ENCODE results near the gene PLCB4. TPM values are rescaled to one million over a fixed set of nuclear protein-coding genes. Genes with fewer than 3 reads are reported as not detected.
A peak's percentile ranks its signal among the peaks of the same experiment; 100 is the strongest.

The PLCB4 gene
- polyA plus RNA-seq, 3 donors, result not detected

DNA sequence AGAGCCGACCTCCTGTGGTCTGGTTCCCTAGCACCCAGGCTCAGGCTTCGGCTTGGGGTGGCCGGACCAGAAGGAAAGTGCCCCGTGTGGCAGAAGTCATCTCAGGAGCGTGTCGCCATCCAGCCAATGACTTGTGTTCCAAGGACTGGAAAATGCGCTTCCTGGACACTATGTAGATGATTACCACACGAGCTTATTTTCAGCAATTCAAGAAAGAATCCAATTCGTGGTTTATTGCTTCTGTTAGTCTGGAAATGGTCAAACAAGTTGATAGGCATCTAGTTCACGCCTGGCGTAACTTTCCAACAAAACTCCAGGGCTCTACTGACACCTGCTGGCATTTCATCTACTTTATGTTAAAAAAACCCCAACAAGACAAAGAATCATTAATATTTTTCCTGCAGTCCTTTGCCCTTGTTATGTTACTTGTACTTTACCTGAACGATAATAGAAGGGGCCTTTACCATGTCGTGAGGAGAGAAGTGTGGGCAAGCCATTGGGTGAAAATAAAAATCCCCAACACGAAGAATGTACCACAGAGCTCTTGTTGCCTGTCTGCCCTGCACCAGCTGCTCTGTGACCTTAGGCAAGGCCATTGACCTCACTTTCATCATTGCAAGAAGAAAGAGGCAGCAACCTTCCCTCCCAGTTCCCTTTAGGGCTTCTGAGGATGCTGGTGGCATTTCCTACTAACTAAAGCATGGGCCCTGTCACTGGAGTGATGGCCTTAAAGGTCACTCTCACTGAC lies 290.8 kb downstream of the PLCB4 start:
- peak in 1 of 3 donors; percentile 6 for DNase-seq
- Histone ChIP-seq H3K36me3 (replicated peaks in 1 of 2; ENCODE audit: control insufficient read depth in 1 of 2, insufficient read depth in 2 of 2, low read length in 2 of 2) (no peaks in the 10 kb centered on the region), H3K4me3 (replicated peaks in 1 of 3; ENCODE audit: low read depth in 2 of 3, low read length in 3 of 3) (no peak overlapping the region), H4K20me1 (ENCODE audit: insufficient read depth, low read length) (no peaks in the 10 kb centered on the region), H3K9ac (ENCODE audit: insufficient read depth, low read length, poor library complexity, severe bottlenecking) (no peak overlapping the region), H3K79me2 (ENCODE audit: insufficient read depth, low read length) (no peaks in the 10 kb centered on the region), H3K27ac (ENCODE audit: low read depth in 1 of 2, low read length in 2 of 2) (no peak overlapping the region), H3K27me3 (ENCODE audit: control insufficient read depth in 2 of 2, insufficient read depth in 2 of 2, low read length in 2 of 2) (no peaks in the 10 kb centered on the region), H3K9me3 (replicated peaks in 1 of 2; ENCODE audit: control insufficient read depth in 1 of 2, insufficient read depth in 1 of 2, low read length in 2 of 2) (no peaks in the 10 kb centered on the region), H2AFZ (ENCODE audit: insufficient read depth, low read depth, low read length, poor library complexity, severe bottlenecking) (peak overlapping the region; percentile 8), H3K4me1 (ENCODE audit: control insufficient read depth in 1 of 2, insufficient read depth in 2 of 2, low read length in 2 of 2) (no peaks in the 10 kb centered on the region), H3K4me2 (replicated peaks; ENCODE audit: extremely low read depth, low read length, poor library complexity, severe bottlenecking) (no peak overlapping the region)
- Mint-ChIP-seq H3K9me3 (no peaks in the 10 kb centered on the region), H3K4me3 (no peak overlapping the region), H3K27ac (peak overlapping the region in 1 of 7 donors; percentile 62), H3K27me3 (ENCODE audit: low read depth in 3 of 3) (peaks cover 0 to 1% (median 0%) of the 10 kb centered on the region in 3 donors), H3K4me1 (no peaks in the 10 kb centered on the region), H3K36me3 (no peaks in the 10 kb centered on the region)
- intact Hi-C loops (cut with micrococcal nuclease), result no loop called here
- WGBS (ENCODE audit: insufficient coverage), result 82% methylated on average over 9 of the region's 14 CpGs
- TF ChIP-seq CTCF (IDR thresholded peaks at IDR 0.05), result peak; percentile 32

DNA sequence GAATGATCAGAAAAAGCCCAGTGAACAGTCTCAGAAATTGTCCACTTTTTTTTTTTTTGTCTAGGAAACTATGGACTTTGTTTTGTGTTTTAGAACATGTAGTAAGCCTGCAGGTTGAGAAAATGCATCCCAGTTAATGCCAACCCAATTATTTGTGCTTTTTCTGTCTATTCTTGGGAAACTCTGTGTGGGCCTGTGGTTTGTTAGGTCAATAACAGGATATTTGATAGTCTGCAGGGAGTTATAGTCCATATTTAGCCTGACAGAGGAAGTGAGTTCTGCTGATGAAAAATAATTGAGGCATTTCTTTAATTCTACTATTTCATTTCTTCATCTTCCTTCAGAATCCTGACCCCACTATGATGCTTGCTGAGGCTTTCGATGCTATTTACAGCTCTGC lies 291.5 kb downstream of the PLCB4 start:
- no peak overlapping the region for H3K27ac ChIP-seq (ENCODE audit: low read depth in 1 of 2, low read length in 2 of 2)
- H3K4me1 ChIP-seq (ENCODE audit: control insufficient read depth in 1 of 2, insufficient read depth in 2 of 2, low read length in 2 of 2), result no peaks in the 10 kb centered on the region
- no peak for DNase-seq
- intact Hi-C loops (cut with micrococcal nuclease), result no loop called here
- H4K20me1 ChIP-seq (ENCODE audit: insufficient read depth, low read length), result no peaks in the 10 kb centered on the region
- no peak overlapping the region for H2AFZ ChIP-seq (ENCODE audit: insufficient read depth, low read depth, low read length, poor library complexity, severe bottlenecking)
- Mint-ChIP-seq H3K36me3 (no peaks in the 10 kb centered on the region), H3K4me1 (no peaks in the 10 kb centered on the region), H3K9me3 (no peaks in the 10 kb centered on the region), H3K4me3 (no peak overlapping the region), H3K27ac (no peak overlapping the region), H3K27me3 (ENCODE audit: low read depth in 3 of 3) (peaks cover 0 to 1% (median 0%) of the 10 kb centered on the region in 3 donors)
- no peak for TF ChIP-seq CTCF (IDR thresholded peaks at IDR 0.05)
- H3K79me2 ChIP-seq (ENCODE audit: insufficient read depth, low read length), result no peaks in the 10 kb centered on the region
- H3K9me3 ChIP-seq (replicated peaks in 1 of 2; ENCODE audit: control insufficient read depth in 1 of 2, insufficient read depth in 1 of 2, low read length in 2 of 2), result no peaks in the 10 kb centered on the region
- H3K36me3 ChIP-seq (replicated peaks in 1 of 2; ENCODE audit: control insufficient read depth in 1 of 2, insufficient read depth in 2 of 2, low read length in 2 of 2), result no peaks in the 10 kb centered on the region
- no peak overlapping the region for H3K4me2 ChIP-seq (replicated peaks; ENCODE audit: extremely low read depth, low read length, poor library complexity, severe bottlenecking)
- H3K9ac ChIP-seq (ENCODE audit: insufficient read depth, low read length, poor library complexity, severe bottlenecking), result no peak overlapping the region
- WGBS (ENCODE audit: insufficient coverage), result no CpG with 5 or more reads among the region's 1 CpG
- no peaks in the 10 kb centered on the region for H3K27me3 ChIP-seq (ENCODE audit: control insufficient read depth in 2 of 2, insufficient read depth in 2 of 2, low read length in 2 of 2)
- H3K4me3 ChIP-seq (replicated peaks in 1 of 3; ENCODE audit: low read depth in 2 of 3, low read length in 3 of 3), result no peak overlapping the region

Measured in CD14-positive monocyte (primary cell).